MG63 (cell line): ENCODE results near the gene MAST4. TPM values are rescaled to one million over a fixed set of nuclear protein-coding genes. Genes with fewer than 3 reads are reported as not detected.

Experiments used
- DNase-seq: peaks from one replicate; pipeline ENCODE4 v3.0.0-alpha.2; 2020
- H3K27me3 ChIP-seq: fragments of 250-450 bp; sonication (Bioruptor Pico); 2 replicates; pipeline ENCODE4 v1.5.1; 2020; ENCODE audit warnings: mild to moderate bottlenecking, moderate library complexity
- H3K36me3 ChIP-seq: fragments of 250-450 bp; sonication (Bioruptor Pico); 2 replicates; pipeline ENCODE4 v1.5.1; 2020; ENCODE audit warnings: mild to moderate bottlenecking, moderate library complexity
- H3K4me3 ChIP-seq: fragments of 250-450 bp; sonication (Bioruptor Pico); 2 replicates; pipeline ENCODE4 v1.5.1; 2020; ENCODE audit warnings: mild to moderate bottlenecking, moderate library complexity
- H3K9me3 ChIP-seq: fragments of 250-450 bp; sonication (Bioruptor Pico); 2 replicates; pipeline ENCODE4 v1.5.1; 2020; ENCODE audit warnings: mild to moderate bottlenecking, moderate library complexity
- total RNA-seq: library from RNA; depleted of rRNA; stranded (reverse); fragments of >200 nt; shearing (Covaris generic); gene quantifications from 2 replicates; pipeline ENCODE4 v1.2.3, GENCODE V29; 2014; ENCODE audit warnings: low replicate concordance; rRNA removed

The MAST4 gene
- total RNA-seq, result 0.16 and 0.96 TPM in 2 replicates

- Histone ChIP-seq H3K36me3 (no peaks in the 10 kb centered on the region), H3K9me3 (no peaks in the 10 kb centered on the region), H3K4me3 (peak within 1 kb of the TSS; percentile 47), H3K27me3 (peaks cover 64% of the 10 kb centered on the region)
- DNase-seq, result peak; percentile 85
Observed at GRCh38 chr5:66595756-66596635, at the start of gene MAST4. TSS of gene MAST4 (plus strand) at chr5:66596393. CDS start at chr5:66596656, 263 bp downstream.

GRCh38 chr5:66546541-66546940 lies 49.7 kb upstream of the MAST4 start:
- peaks cover 2% of the 10 kb centered on the region; the same call in 1 of the 2 replicates for H3K9me3 ChIP-seq
- DNase-seq, result no peak
- H3K4me3 ChIP-seq, result no peak overlapping the region
- no peaks in the 10 kb centered on the region for H3K27me3 ChIP-seq
- H3K36me3 ChIP-seq, result no peaks in the 10 kb centered on the region

GRCh38 chr5:66551338-66551737 lies 44.9 kb upstream of the MAST4 start:
- no peak for DNase-seq
- no peaks in the 10 kb centered on the region for H3K36me3 ChIP-seq
- H3K27me3 ChIP-seq, result no peaks in the 10 kb centered on the region
- no peak overlapping the region for H3K4me3 ChIP-seq
- peaks cover 2% of the 10 kb centered on the region; the same call in 1 of the 2 replicates for H3K9me3 ChIP-seq

GRCh38 chr5:66551945-66552344 lies 44.2 kb upstream of the MAST4 start:
- Histone ChIP-seq H3K27me3 (no peaks in the 10 kb centered on the region), H3K4me3 (no peak overlapping the region), H3K9me3 (peaks cover 2% of the 10 kb centered on the region; the same call in 1 of the 2 replicates), H3K36me3 (no peaks in the 10 kb centered on the region)
- no peak for DNase-seq

- no peak for DNase-seq
- H3K4me3 ChIP-seq, result no peak overlapping the region
- no peaks in the 10 kb centered on the region for H3K36me3 ChIP-seq
- no peaks in the 10 kb centered on the region; the same call in 1 of the 2 replicates for H3K9me3 ChIP-seq
- no peaks in the 10 kb centered on the region for H3K27me3 ChIP-seq
Observed at GRCh38 chr5:66553368-66553912, 42.8 kb upstream of the MAST4 start.

- no peaks in the 10 kb centered on the region for H3K36me3 ChIP-seq
- H3K4me3 ChIP-seq, result no peak overlapping the region
- peak; percentile 44 for DNase-seq
- no peaks in the 10 kb centered on the region for H3K27me3 ChIP-seq
- H3K9me3 ChIP-seq, result no peaks in the 10 kb centered on the region
Observed at GRCh38 chr5:66553916-66554575, 42.1 kb upstream of the MAST4 start.

GRCh38 chr5:66554884-66555283 lies 41.3 kb upstream of the MAST4 start:
- Histone ChIP-seq H3K36me3 (no peaks in the 10 kb centered on the region), H3K4me3 (no peak overlapping the region), H3K27me3 (no peaks in the 10 kb centered on the region), H3K9me3 (no peaks in the 10 kb centered on the region)
- no peak for DNase-seq

- Histone ChIP-seq H3K9me3 (no peaks in the 10 kb centered on the region), H3K36me3 (no peaks in the 10 kb centered on the region), H3K4me3 (no peak overlapping the region), H3K27me3 (no peaks in the 10 kb centered on the region)
- DNase-seq, result no peak
Observed at GRCh38 chr5:66558560-66558959, 37.6 kb upstream of the MAST4 start.

GRCh38 chr5:66560371-66560770 lies 35.8 kb upstream of the MAST4 start:
- Histone ChIP-seq H3K36me3 (no peaks in the 10 kb centered on the region), H3K27me3 (peaks cover 2% of the 10 kb centered on the region; the same call in 1 of the 2 replicates), H3K9me3 (no peaks in the 10 kb centered on the region), H3K4me3 (no peak overlapping the region)
- no peak for DNase-seq

GRCh38 chr5:66561256-66561990 lies 34.8 kb upstream of the MAST4 start:
- no peaks in the 10 kb centered on the region for H3K9me3 ChIP-seq
- DNase-seq, result no peak
- no peaks in the 10 kb centered on the region for H3K36me3 ChIP-seq
- peaks cover 2% of the 10 kb centered on the region; the same call in 1 of the 2 replicates for H3K27me3 ChIP-seq
- H3K4me3 ChIP-seq, result no peak overlapping the region

- Histone ChIP-seq H3K9me3 (no peaks in the 10 kb centered on the region), H3K27me3 (peaks cover 2% of the 10 kb centered on the region), H3K4me3 (no peak overlapping the region), H3K36me3 (no peaks in the 10 kb centered on the region)
- DNase-seq, result no peak
Observed at GRCh38 chr5:66565878-66566277, 30.3 kb upstream of the MAST4 start.

- Histone ChIP-seq H3K4me3 (no peak overlapping the region), H3K9me3 (no peaks in the 10 kb centered on the region), H3K36me3 (no peaks in the 10 kb centered on the region), H3K27me3 (peaks cover 2% of the 10 kb centered on the region)
- DNase-seq, result no peak
Observed at GRCh38 chr5:66567474-66567873, 28.7 kb upstream of the MAST4 start.

- H3K27me3 ChIP-seq, result peaks cover 2% of the 10 kb centered on the region; the same call in 1 of the 2 replicates
- H3K4me3 ChIP-seq, result no peak overlapping the region
- H3K36me3 ChIP-seq, result no peaks in the 10 kb centered on the region
- no peaks in the 10 kb centered on the region for H3K9me3 ChIP-seq
- DNase-seq, result no peak
Observed at GRCh38 chr5:66570201-66570600, 26.0 kb upstream of the MAST4 start.

GRCh38 chr5:66573733-66574132 lies 22.5 kb upstream of the MAST4 start:
- no peak for DNase-seq

GRCh38 chr5:66582499-66583165 lies 13.6 kb upstream of the MAST4 start:
- no peak overlapping the region for H3K4me3 ChIP-seq
- peak; percentile 39 for DNase-seq
- no peaks in the 10 kb centered on the region for H3K9me3 ChIP-seq
- no peaks in the 10 kb centered on the region for H3K27me3 ChIP-seq
- H3K36me3 ChIP-seq, result no peaks in the 10 kb centered on the region

More at GRCh38 chr5:66573733-66574132, 22.5 kb upstream of the MAST4 start:
- Histone ChIP-seq H3K9me3 (no peaks in the 10 kb centered on the region), H3K4me3 (no peak overlapping the region), H3K27me3 (peaks cover 2% of the 10 kb centered on the region; the same call in 1 of the 2 replicates), H3K36me3 (no peaks in the 10 kb centered on the region)

- Histone ChIP-seq H3K36me3 (no peaks in the 10 kb centered on the region), H3K27me3 (peaks cover 5% of the 10 kb centered on the region), H3K4me3 (no peak overlapping the region), H3K9me3 (no peaks in the 10 kb centered on the region)
- DNase-seq, result no peak
Observed at GRCh38 chr5:66585291-66585690, 10.9 kb upstream of the MAST4 start.
